ENCODE data around the gene SH2D1B.

Gene SH2D1B

GRCh38 chr1:162374406-162374805 lies 37.5 kb downstream of the SH2D1B start:
- TF ChIP-seq NFIC (IDR thresholded peaks at IDR 0.05), result no peak
- TF ChIP-seq REST (IDR thresholded peaks at IDR 0.05; ENCODE audit: low read depth), result no peak
- no peak for TF ChIP-seq FOXM1 (IDR thresholded peaks at IDR 0.05; ENCODE audit: borderline replicate concordance, low read depth)
- TF ChIP-seq MAX (IDR thresholded peaks at IDR 0.05), result no peak
- TF ChIP-seq YY1 (IDR thresholded peaks at IDR 0.05; ENCODE audit: low read depth), result no peak
- no peak for TF ChIP-seq TAF1 (IDR thresholded peaks at IDR 0.05; ENCODE audit: low read depth)
- no peak for TF ChIP-seq ZBTB7A (IDR thresholded peaks at IDR 0.05; ENCODE audit: low read depth)
- TF ChIP-seq RAD21 (IDR thresholded peaks at IDR 0.05; ENCODE audit: low read depth), result no peak
- no peak for TF ChIP-seq TCF12 (IDR thresholded peaks at IDR 0.05; ENCODE audit: low read depth)
- no peak for TF ChIP-seq CREB1 (IDR thresholded peaks at IDR 0.05; ENCODE audit: low read depth)
- no peak for TF ChIP-seq EP300 (IDR thresholded peaks at IDR 0.05; ENCODE audit: borderline replicate concordance)
- no peak for TF ChIP-seq TEAD4 (IDR thresholded peaks at IDR 0.05)
- TF ChIP-seq CEBPB (IDR thresholded peaks at IDR 0.05), result no peak
- TF ChIP-seq EGR1 (IDR thresholded peaks at IDR 0.05), result no peak

GRCh38 chr1:162373541-162374260 lies 38.2 kb downstream of the SH2D1B start:
- no peak for TF ChIP-seq FOXM1 (IDR thresholded peaks at IDR 0.05; ENCODE audit: borderline replicate concordance, low read depth)
- TF ChIP-seq EP300 (IDR thresholded peaks at IDR 0.05; ENCODE audit: borderline replicate concordance), result no peak
- TF ChIP-seq TAF1 (IDR thresholded peaks at IDR 0.05; ENCODE audit: low read depth), result no peak
- no peak for TF ChIP-seq TCF12 (IDR thresholded peaks at IDR 0.05; ENCODE audit: low read depth)
- no peak for TF ChIP-seq RAD21 (IDR thresholded peaks at IDR 0.05; ENCODE audit: low read depth)
- TF ChIP-seq REST (IDR thresholded peaks at IDR 0.05; ENCODE audit: low read depth), result no peak
- no peak for TF ChIP-seq YY1 (IDR thresholded peaks at IDR 0.05; ENCODE audit: low read depth)
- TF ChIP-seq USF1 (IDR thresholded peaks at IDR 0.05), result no peak
- no peak for TF ChIP-seq MAX (IDR thresholded peaks at IDR 0.05)
- TF ChIP-seq CEBPB (IDR thresholded peaks at IDR 0.05), result no peak
- TF ChIP-seq ZBTB7A (IDR thresholded peaks at IDR 0.05; ENCODE audit: low read depth), result no peak
- TF ChIP-seq TEAD4 (IDR thresholded peaks at IDR 0.05), result no peak
- no peak for TF ChIP-seq EGR1 (IDR thresholded peaks at IDR 0.05)
- no peak for TF ChIP-seq CREB1 (IDR thresholded peaks at IDR 0.05; ENCODE audit: low read depth)
- TF ChIP-seq NFIC (IDR thresholded peaks at IDR 0.05), result no peak

- TF ChIP-seq TCF12 (IDR thresholded peaks at IDR 0.05; ENCODE audit: low read depth) (no peak), USF1 (IDR thresholded peaks at IDR 0.05) (no peak), YY1 (IDR thresholded peaks at IDR 0.05; ENCODE audit: low read depth) (no peak), TEAD4 (IDR thresholded peaks at IDR 0.05) (no peak), MAX (IDR thresholded peaks at IDR 0.05) (no peak), EP300 (IDR thresholded peaks at IDR 0.05; ENCODE audit: borderline replicate concordance) (no peak), CEBPB (IDR thresholded peaks at IDR 0.05) (no peak), FOXM1 (IDR thresholded peaks at IDR 0.05; ENCODE audit: borderline replicate concordance, low read depth) (no peak), ZBTB7A (IDR thresholded peaks at IDR 0.05; ENCODE audit: low read depth) (no peak)
Observed at GRCh38 chr1:162373072-162373427, 38.9 kb downstream of the SH2D1B start.

GRCh38 chr1:162372159-162373071 lies 39.5 kb downstream of the SH2D1B start:
- TF ChIP-seq TEAD4 (IDR thresholded peaks at IDR 0.05) (no peak), RAD21 (IDR thresholded peaks at IDR 0.05; ENCODE audit: low read depth) (no peak), USF1 (IDR thresholded peaks at IDR 0.05) (no peak), YY1 (IDR thresholded peaks at IDR 0.05; ENCODE audit: low read depth) (no peak), TCF12 (IDR thresholded peaks at IDR 0.05; ENCODE audit: low read depth) (no peak), NFIC (IDR thresholded peaks at IDR 0.05) (no peak), ZBTB7A (IDR thresholded peaks at IDR 0.05; ENCODE audit: low read depth) (no peak), FOXM1 (IDR thresholded peaks at IDR 0.05; ENCODE audit: borderline replicate concordance, low read depth) (no peak), TAF1 (IDR thresholded peaks at IDR 0.05; ENCODE audit: low read depth) (no peak), EGR1 (IDR thresholded peaks at IDR 0.05) (no peak), EP300 (IDR thresholded peaks at IDR 0.05; ENCODE audit: borderline replicate concordance) (no peak), MAX (IDR thresholded peaks at IDR 0.05) (no peak), REST (IDR thresholded peaks at IDR 0.05; ENCODE audit: low read depth) (no peak), CREB1 (IDR thresholded peaks at IDR 0.05; ENCODE audit: low read depth) (no peak), CEBPB (IDR thresholded peaks at IDR 0.05) (no peak)
